ENCODE data around the gene MRC2. TPM values are rescaled to one million over a fixed set of nuclear protein-coding genes. Genes with fewer than 3 reads are reported as not detected.
"Not testable (repeated sequence)": the region's sequence is repeated elsewhere in the genome, so short reads cannot be mapped to it uniquely, and the experiment has no call there.

Gene MRC2
- total RNA-seq, 1 experiment from 2014 or later = 7.6 TPM

DNA sequence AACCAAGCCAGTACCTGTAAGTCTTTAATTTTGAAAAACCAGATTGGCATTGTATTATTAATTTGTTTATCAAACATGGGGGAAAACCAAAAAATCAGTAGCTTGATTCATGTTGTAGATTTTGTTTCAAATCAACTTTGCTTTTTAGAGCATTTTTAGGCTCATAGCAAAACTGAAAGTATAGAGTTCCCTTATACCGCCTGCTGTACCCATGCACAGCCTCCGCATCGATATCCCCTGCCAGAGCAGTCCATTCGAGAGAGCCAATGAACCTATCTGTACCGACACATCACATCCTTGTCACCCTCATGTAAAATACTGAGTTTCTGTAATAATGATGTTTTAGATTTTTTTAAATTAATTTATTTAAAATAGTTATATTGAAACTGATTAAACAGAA lies 16.2 kb upstream of the MRC2 start:
- in situ Hi-C loops (cut with HindIII; ENCODE audit: low pct_unique_long_range_greater_than_20kb, low sequenced_read_pairs) = no loop called here

DNA sequence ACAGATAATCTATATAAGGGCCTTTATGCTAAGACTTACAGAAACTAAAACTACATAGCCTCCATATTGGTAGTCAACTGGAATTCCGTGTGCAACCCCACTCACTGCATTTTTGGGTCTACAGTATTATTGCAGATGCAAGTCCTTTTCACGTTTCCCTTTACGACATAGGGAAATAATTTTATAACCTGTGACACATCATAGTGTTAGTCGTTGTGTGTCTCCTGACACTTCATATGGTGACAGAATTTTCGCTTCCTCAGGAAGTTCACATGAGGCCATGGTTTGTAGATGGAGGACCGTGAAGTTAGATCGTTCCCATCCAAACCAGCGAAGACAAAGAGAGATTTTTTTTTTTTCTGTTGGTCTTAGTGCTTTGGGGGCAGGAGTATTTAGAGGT lies 15.7 kb upstream of the MRC2 start:
- no peak for DNase-seq (ENCODE audit: low read depth, low spot score)
- in situ Hi-C loops (cut with HindIII; ENCODE audit: low pct_unique_long_range_greater_than_20kb, low sequenced_read_pairs) = no loop called here

More for the DNA sequence above, 16.2 kb upstream of the MRC2 start:
- no peak for DNase-seq (ENCODE audit: low read depth, low spot score)

GRCh38 chr17:62612289-62612688 lies 15.2 kb upstream of the MRC2 start:
- DNase-seq (ENCODE audit: low read depth, low spot score); in situ Hi-C loops (cut with HindIII; ENCODE audit: low pct_unique_long_range_greater_than_20kb, low sequenced_read_pairs): not testable (repeated sequence)

DNA sequence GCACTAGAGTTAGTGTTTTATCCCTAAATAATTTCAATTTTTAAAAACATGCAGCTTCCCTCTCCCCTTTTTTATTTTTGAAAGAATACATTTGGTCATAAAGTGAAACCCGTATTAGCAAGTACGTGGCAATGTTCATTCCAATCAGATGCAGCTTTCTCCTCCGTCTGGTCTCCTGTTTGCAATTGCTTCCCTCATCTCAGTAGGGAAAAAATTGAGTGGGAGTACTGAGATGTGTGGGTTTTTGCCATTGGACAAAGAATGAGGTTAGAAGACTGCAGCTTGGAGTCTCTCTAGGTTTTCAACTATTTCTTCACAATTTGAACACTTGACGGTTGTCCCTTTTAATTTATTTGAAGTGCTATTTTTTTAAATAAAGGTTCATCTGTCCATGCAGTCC lies 14.4 kb upstream of the MRC2 start:
- DNase-seq (ENCODE audit: low read depth, low spot score); in situ Hi-C loops (cut with HindIII; ENCODE audit: low pct_unique_long_range_greater_than_20kb, low sequenced_read_pairs): not testable (repeated sequence)

DNA sequence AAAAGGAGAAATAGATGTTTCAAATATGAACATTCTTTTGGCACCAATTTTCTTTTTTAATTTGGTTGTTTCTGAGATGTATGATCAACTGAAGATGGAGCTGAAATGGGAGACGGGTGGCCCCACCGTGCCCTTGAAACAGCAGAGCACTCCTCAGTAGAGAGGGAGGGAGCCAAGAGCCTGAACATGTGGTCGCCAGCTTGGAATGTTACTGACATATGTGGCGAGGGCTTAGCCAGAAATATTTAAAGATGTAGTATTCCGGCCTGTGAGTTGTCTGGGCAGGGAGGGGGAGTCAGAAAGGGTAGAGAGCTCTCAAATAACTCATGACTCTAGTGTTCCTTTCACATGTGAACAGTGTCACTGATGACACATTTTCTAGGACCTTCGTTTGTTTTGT lies 13.3 kb upstream of the MRC2 start:
- in situ Hi-C loops (cut with HindIII; ENCODE audit: low pct_unique_long_range_greater_than_20kb, low sequenced_read_pairs) = no loop called here
- DNase-seq (ENCODE audit: low read depth, low spot score) = no peak

- in situ Hi-C loops (cut with HindIII; ENCODE audit: low pct_unique_long_range_greater_than_20kb, low sequenced_read_pairs) = no loop called here
- no peak for DNase-seq (ENCODE audit: low read depth, low spot score)
Observed at GRCh38 chr17:62615503-62615902, 12.0 kb upstream of the MRC2 start.

GRCh38 chr17:62616993-62617893 lies 10.2 kb upstream of the MRC2 start:
- DNase-seq (ENCODE audit: low read depth, low spot score) = peak; percentile 44
- in situ Hi-C loops (cut with HindIII; ENCODE audit: low pct_unique_long_range_greater_than_20kb, low sequenced_read_pairs) = no loop called here

- no peak for DNase-seq (ENCODE audit: low read depth, low spot score)
- in situ Hi-C loops (cut with HindIII; ENCODE audit: low pct_unique_long_range_greater_than_20kb, low sequenced_read_pairs) = no loop called here
Observed at GRCh38 chr17:62617894-62618472, 9.5 kb upstream of the MRC2 start.

DNA sequence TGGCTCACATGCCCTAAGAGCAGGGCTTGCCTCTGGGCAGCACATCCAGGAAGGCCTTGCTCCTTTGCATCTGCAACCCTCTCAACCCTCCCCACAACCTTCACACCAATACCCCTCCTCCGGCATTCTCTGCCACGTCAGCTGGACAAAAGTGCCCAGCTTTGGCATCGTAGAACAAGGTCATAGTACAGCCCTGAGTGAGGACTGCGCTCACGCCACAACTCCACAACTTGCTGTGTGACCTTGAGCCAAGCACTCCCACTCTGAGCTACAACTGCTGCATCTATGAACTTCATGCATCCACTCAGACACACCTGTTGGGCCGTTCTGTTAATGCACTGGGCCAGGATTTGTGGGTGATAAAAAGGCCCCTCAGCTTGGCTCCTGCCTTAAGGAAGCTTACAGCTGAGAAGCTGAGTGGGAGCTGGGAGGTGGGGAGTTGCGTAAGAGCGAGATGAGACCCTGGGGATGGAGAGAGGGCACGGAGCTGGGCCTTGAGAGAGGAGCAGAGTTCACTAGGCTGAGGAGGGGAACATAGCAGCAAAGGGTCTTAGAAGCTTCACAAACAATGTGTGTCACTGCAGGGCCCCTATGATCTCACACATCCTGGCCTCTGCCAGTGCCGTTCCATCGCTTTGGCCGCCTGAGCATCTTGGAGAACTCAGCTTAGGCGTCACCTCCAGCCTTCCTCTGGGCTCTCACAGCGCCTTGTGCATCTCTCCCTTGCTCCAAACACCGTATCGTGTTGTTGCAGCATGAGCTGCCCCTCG lies 8.6 kb upstream of the MRC2 start:
- in situ Hi-C loops (cut with HindIII; ENCODE audit: low pct_unique_long_range_greater_than_20kb, low sequenced_read_pairs) = no loop called here
- DNase-seq (ENCODE audit: low read depth, low spot score) = no peak

GRCh38 chr17:62619417-62620155 lies 7.9 kb upstream of the MRC2 start:
- in situ Hi-C loops (cut with HindIII; ENCODE audit: low pct_unique_long_range_greater_than_20kb, low sequenced_read_pairs) = no loop called here
- no peak for DNase-seq (ENCODE audit: low read depth, low spot score)

- no peak for DNase-seq (ENCODE audit: low read depth, low spot score)
- in situ Hi-C loops (cut with HindIII; ENCODE audit: low pct_unique_long_range_greater_than_20kb, low sequenced_read_pairs) = no loop called here
Observed at GRCh38 chr17:62621223-62621622, 6.2 kb upstream of the MRC2 start.

DNA sequence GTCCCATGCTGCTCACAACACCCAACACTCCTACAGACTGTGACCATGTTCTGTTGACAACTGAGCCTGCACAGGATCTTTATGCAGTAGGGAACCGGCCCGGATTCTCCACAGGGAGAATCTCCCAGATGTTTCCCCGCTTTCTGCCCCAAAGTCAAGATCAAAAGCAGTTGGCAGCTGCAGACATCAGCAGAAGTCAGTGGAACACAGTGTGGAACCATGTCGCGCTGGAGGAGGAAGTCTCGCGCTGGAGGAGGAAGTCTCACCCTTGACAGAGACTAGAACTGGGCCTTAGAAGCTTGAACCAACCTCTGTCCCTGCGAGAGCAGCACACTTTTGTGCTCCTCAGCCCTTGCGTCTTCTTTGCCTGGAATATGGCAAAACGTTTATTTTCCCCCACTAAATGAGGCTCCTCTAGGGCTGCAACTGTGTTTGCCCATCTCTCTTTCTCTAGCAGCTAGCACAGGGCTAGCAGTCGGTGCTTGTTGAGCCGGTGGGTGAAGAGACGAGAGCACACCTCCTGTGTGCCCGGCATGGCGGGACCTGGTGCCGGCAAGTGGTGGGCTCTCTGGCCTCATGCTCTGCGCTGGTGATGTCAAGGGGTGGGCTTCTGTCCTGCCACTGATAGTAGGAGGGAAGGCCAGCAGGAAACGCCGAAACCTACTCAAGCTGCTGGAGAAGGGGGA lies 2.1 kb upstream of the MRC2 start:
- in situ Hi-C loops (cut with HindIII; ENCODE audit: low pct_unique_long_range_greater_than_20kb, low sequenced_read_pairs) = no loop called here
- DNase-seq (ENCODE audit: low read depth, low spot score) = no peak

GRCh38 chr17:62625870-62626200 lies 1.6 kb upstream of the MRC2 start:
- no peak for DNase-seq (ENCODE audit: low read depth, low spot score)
- in situ Hi-C loops (cut with HindIII; ENCODE audit: low pct_unique_long_range_greater_than_20kb, low sequenced_read_pairs) = no loop called here

- in situ Hi-C loops (cut with HindIII; ENCODE audit: low pct_unique_long_range_greater_than_20kb, low sequenced_read_pairs) = no loop called here
- peak; percentile 44 for DNase-seq (ENCODE audit: low read depth, low spot score)
Observed at GRCh38 chr17:62626719-62627218, 701 bp upstream of the MRC2 start.

- no peak for DNase-seq (ENCODE audit: low read depth, low spot score)
- in situ Hi-C loops (cut with HindIII; ENCODE audit: low pct_unique_long_range_greater_than_20kb, low sequenced_read_pairs) = no loop called here
Observed at GRCh38 chr17:62627904-62628633, 599 bp downstream of the MRC2 start.

DNA sequence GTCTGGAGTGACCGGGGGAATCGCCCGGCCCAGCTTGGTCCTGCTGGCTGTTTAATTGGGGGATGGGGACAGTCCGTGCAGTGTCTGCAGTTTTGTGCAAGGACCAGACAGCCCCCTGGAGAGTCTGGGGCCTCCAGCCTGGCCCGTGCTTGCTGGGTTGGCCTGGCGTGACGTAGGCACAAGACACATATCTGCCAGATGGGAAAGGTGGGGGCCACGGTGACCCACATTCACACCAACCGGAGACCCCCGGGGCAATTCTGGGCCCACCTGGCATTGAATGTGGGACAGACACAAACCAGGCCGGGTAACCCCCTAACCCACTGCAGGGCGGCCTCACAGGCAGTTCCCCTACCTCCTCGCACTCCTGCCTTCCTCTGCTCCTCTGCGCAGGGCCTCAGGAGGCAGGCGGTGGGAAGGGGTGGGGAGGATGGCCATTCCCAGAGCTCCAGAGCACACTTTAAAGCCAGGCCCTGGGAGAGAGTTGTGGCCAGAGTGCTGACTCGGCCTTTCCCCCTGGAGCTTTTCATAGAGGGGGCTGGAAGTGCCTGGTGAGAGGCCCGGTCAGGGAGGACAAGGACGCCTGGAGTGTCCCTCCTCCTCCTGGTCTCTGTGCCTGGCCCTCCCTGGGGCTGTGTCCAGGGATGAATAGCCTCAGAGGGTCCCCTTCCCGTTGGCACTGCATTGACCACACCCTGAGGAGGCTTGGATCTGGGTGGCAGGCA lies 1.5 kb downstream of the MRC2 start:
- in situ Hi-C loops (cut with HindIII; ENCODE audit: low pct_unique_long_range_greater_than_20kb, low sequenced_read_pairs) = no loop called here
- DNase-seq (ENCODE audit: low read depth, low spot score) = no peak
